Measurements from ENCODE around the gene LRRC18. TPM values are rescaled to one million over a fixed set of nuclear protein-coding genes. Genes with fewer than 3 reads are reported as not detected.

LRRC18 gene
- total RNA-seq, 3 donors from 2014 or later, result not detected

DNA sequence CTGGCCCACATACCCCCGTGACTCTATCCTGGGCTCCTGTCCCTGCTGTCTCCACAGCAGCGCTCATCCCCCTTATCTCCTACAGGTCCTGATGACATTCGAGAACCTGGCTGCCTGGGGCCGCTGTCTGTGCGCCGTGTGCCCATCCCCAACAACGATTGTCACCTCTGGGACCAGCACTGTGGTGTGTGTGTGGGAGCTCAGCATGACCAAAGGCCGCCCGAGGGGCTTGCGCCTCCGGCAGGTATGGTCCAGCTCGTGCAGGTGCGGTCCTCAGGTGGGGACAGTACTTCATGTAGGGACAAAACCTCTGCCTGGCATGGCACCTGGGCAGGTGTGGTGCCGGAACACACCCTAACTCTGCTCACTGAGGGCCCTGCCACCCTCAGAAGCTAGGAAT, 30.4 kb upstream of the LRRC18 start:
- Histone ChIP-seq H3K4me3 (no peak overlapping the region), H3K4me1 (ENCODE audit: low read depth) (no peaks in the 10 kb centered on the region), H3K36me3 (ENCODE audit: low read depth) (no peaks in the 10 kb centered on the region), H3K9me3 (no peaks in the 10 kb centered on the region)
- DNase-seq, result no peak
- no peak for TF ChIP-seq CTCF (IDR thresholded peaks at IDR 0.05)
- intact Hi-C loops (cut with DNase I, micrococcal nuclease), result loop anchor here in 1 of 2 donors (10.0 kb wide), 1 partner anchor 305 kb away; no protein-coding TSS in a partner anchor
- no peak for ATAC-seq

- H3K36me3 ChIP-seq (ENCODE audit: low read depth), result no peaks in the 10 kb centered on the region
- no peak overlapping the region for H3K4me3 ChIP-seq
- ATAC-seq (no peak), DNase-seq (no peak)
- no peaks in the 10 kb centered on the region for H3K9me3 ChIP-seq
- no peak for TF ChIP-seq CTCF (IDR thresholded peaks at IDR 0.05)
- intact Hi-C loops (cut with DNase I, micrococcal nuclease), result no loop called here
- H3K4me1 ChIP-seq (ENCODE audit: low read depth), result no peaks in the 10 kb centered on the region
These were observed 28.4 kb upstream of the LRRC18 start for GRCh38 chr10:48968036-48968435.

DNA sequence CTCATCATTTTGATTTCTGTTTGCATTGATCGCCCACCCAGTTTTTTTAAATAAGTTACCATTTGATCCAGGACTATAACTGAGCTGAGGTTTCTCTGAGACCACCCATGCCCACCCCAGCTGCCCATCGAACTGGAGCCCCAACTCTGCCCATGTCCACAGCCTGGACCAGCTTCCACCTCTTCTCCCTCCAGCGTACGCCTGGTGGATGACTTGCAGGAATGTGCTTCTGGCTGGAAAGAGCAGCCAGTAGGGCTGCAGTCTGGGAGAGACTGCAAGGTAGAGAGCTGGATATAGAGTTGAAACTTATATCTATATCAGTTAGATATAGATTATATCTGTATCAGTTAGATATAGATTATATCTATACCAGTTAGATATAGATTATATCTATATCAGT, 25.8 kb upstream of the LRRC18 start:
- Histone ChIP-seq H3K9me3 (no peaks in the 10 kb centered on the region), H3K4me3 (no peak overlapping the region), H3K4me1 (ENCODE audit: low read depth) (no peaks in the 10 kb centered on the region), H3K36me3 (ENCODE audit: low read depth) (no peaks in the 10 kb centered on the region)
- intact Hi-C loops (cut with DNase I, micrococcal nuclease), result no loop called here
- no peak for TF ChIP-seq CTCF (IDR thresholded peaks at IDR 0.05)
- DNase-seq (no peak), ATAC-seq (no peak)

DNA sequence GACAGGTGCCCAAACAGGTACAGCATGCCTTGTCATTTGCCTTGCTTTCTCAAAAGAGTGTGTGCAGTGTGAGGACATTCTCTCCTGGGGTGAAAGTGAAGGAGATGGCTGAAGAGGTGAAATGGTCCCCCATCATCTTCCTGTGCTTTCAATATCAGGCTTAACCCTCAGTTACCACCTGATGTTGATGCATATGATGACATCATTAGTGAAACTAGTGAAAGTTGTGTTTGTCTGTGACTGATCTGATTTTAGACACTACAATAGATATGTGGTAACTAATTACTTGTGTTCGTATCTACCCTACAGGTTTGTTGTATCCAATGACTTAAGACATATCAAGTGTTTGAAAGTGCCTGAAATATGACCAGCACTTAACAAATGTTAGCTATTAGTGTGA, 24.4 kb upstream of the LRRC18 start:
- no peak for TF ChIP-seq CTCF (IDR thresholded peaks at IDR 0.05)
- H3K4me3 ChIP-seq, result no peak overlapping the region
- no peak for DNase-seq
- intact Hi-C loops (cut with DNase I, micrococcal nuclease), result no loop called here
- no peaks in the 10 kb centered on the region for H3K9me3 ChIP-seq
- no peak for ATAC-seq
- H3K4me1 ChIP-seq (ENCODE audit: low read depth), result no peaks in the 10 kb centered on the region
- H3K36me3 ChIP-seq (ENCODE audit: low read depth), result no peaks in the 10 kb centered on the region

DNA sequence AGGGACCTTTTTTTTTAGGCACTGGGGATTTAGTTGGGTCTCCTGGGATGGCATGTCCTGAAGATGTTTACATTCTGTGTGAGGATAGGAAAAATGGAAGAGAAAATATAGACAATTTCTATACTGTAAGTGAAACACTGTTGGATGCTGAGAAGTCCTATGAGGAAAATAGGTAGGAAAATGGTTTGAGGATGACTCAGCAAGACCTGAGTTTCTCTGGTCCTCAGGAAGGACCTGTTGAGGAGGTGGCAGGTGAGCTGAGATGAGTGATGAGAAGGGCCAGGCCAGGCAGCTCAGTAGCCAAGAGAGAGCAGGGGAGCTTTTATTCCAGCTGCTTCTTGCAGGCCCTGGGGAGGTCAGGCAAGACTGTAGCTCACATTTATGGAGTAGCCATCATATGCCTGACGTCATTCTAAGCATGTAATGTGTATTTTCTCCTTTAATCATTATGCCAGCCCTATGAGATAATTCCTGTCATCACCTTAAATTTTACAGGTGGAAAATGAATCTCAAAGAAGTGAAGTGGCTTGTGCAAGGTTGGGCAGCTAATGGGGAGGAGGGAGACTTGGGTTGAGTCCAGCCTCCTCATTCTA, 19.1 kb upstream of the LRRC18 start:
- TF ChIP-seq CTCF (IDR thresholded peaks at IDR 0.05), result no peak
- intact Hi-C loops (cut with DNase I, micrococcal nuclease), result no loop called here

More for the DNA sequence above, 19.1 kb upstream of the LRRC18 start:
- Histone ChIP-seq H3K36me3 (ENCODE audit: low read depth) (no peaks in the 10 kb centered on the region), H3K4me3 (no peak overlapping the region), H3K4me1 (ENCODE audit: low read depth) (no peaks in the 10 kb centered on the region), H3K9me3 (no peaks in the 10 kb centered on the region)
- no peak for DNase-seq
- no peak for ATAC-seq
